Measurements from ENCODE around the gene LRP4.
A peak's percentile ranks its signal among the peaks of the same experiment; 100 is the strongest.

LRP4 gene

GRCh38 chr11:46894506-46894905, 23.8 kb downstream of the LRP4 start:
- no peak for DNase-seq

GRCh38 chr11:46892838-46893237, 25.5 kb downstream of the LRP4 start:
- no peak for DNase-seq

GRCh38 chr11:46892109-46892508, 26.2 kb downstream of the LRP4 start:
- DNase-seq: no peak

GRCh38 chr11:46890665-46891064, 27.7 kb downstream of the LRP4 start:
- DNase-seq: no peak

- DNase-seq: peak; percentile 85 to 87
Observed at GRCh38 chr11:46889689-46890475, 28.5 kb downstream of the LRP4 start.

GRCh38 chr11:46889251-46889650, 29.1 kb downstream of the LRP4 start:
- DNase-seq: no peak

GRCh38 chr11:46888636-46889035, 29.7 kb downstream of the LRP4 start:
- DNase-seq: no peak

- no peak for DNase-seq
Observed at GRCh38 chr11:46886211-46886610, 32.1 kb downstream of the LRP4 start.

- no peak for DNase-seq
Observed at GRCh38 chr11:46879056-46879585, 39.2 kb downstream of the LRP4 start.

GRCh38 chr11:46877580-46877979, 40.8 kb downstream of the LRP4 start:
- DNase-seq: no peak

GRCh38 chr11:46876471-46876870, 41.9 kb downstream of the LRP4 start:
- no peak for DNase-seq

GRCh38 chr11:46874586-46874985, 43.8 kb downstream of the LRP4 start:
- no peak for DNase-seq

- DNase-seq: no peak
Observed at GRCh38 chr11:46868912-46869311, 49.4 kb downstream of the LRP4 start.

- DNase-seq: peak; percentile 7 to 17
Observed at GRCh38 chr11:46865340-46865739, 53.0 kb downstream of the LRP4 start.

GRCh38 chr11:46860218-46860617, 58.1 kb downstream of the LRP4 start:
- no peak for DNase-seq

- DNase-seq: peak; percentile 92 to 94
Observed at GRCh38 chr11:46858920-46859546, 59.3 kb downstream of the LRP4 start.

- peak; percentile 73 to 80 for DNase-seq
Observed at GRCh38 chr11:46857666-46858065, 60.7 kb downstream of the LRP4 start.

- peak; percentile 64 to 78 for DNase-seq
Observed at GRCh38 chr11:46856605-46857343, 61.6 kb downstream of the LRP4 start.

- no peak for DNase-seq
Observed at GRCh38 chr11:46855863-46856262, 62.5 kb downstream of the LRP4 start.

GRCh38 chr11:46855167-46855566, 63.2 kb downstream of the LRP4 start:
- DNase-seq: no peak

- DNase-seq: no peak
Observed at GRCh38 chr11:46850829-46851380, 67.4 kb downstream of the LRP4 start.

GRCh38 chr11:46849631-46850030, 68.7 kb downstream of the LRP4 start:
- no peak for DNase-seq

GRCh38 chr11:46846510-46846830, 71.9 kb downstream of the LRP4 start:
- DNase-seq: no peak

All from inflammatory macrophage (primary cell).